Activated T-cell treated with anti-CD3 and anti-CD28 coated beads for 1 hour (primary cell): ENCODE results near the gene GOLGA5.
"Not testable (repeated sequence)": the region's sequence is repeated elsewhere in the genome, so short reads cannot be mapped to it uniquely, and the experiment has no call there.

Experiments used
- DNase-seq: peaks from one replicate; pipeline ENCODE4 v3.0.0-alpha.2; 2020; ENCODE audit warnings: low read depth

GOLGA5 gene

GRCh38 chr14:92832137-92832700 is 38.1 kb downstream of the GOLGA5 start:
- DNase-seq, result no peak

- DNase-seq, result no peak
Observed at GRCh38 chr14:92841930-92842329, 47.8 kb downstream of the GOLGA5 start.

GRCh38 chr14:92844204-92844603 is 50.1 kb downstream of the GOLGA5 start:
- no peak for DNase-seq

DNA sequence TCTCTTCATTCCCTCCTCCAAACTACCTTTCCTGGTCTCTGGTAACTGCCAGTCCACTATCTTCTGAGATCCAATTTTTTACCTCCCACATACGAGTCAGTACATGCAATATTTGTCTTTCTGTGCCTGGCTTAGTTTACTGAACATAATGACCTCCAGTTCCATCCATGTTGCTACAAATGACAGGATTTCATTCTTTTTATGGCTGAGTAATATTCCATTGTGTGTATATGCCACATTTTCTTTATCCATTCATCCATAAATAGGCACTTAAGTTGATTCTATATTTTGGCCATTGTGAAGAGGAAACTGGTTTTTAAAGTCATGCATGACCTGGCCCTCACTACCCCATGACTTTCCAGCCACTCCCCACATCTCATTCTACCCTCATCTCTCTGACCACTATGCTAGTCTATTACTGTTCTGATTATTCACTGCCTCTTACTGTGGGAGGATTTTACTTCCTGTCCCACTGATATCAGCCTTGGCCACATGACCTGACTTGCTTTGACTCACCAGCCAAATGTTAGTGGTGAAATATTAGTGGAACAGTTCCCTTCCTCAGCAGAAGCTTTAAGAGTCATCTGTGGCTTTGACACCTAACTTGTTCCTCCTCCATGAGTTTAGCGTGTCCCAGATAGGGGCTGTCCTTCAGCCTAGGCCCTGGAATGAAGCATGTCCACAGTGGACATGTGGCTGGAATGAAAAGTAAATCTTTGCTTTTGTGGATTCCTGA is 52.2 kb downstream of the GOLGA5 start:
- no peak for DNase-seq

DNA sequence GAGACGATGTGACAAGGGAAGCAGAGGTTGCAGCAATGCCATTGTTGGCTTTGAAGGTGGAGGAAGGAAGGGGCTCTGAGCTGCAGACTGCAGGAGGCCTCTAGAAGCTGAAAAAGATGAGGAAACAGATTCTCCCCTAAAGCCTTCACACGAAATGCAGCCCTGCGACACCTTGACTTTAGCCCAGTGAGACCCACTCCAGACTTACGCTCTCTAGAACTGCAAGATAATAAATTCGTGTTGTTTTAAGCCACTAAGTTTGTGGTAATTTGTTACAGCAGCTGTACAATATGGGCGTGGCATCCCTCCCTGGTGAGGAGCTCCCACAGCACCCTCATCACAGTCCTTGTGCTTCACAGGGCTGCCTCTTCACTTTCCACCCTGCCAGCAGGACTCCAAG is 53.2 kb downstream of the GOLGA5 start:
- no peak for DNase-seq

DNA sequence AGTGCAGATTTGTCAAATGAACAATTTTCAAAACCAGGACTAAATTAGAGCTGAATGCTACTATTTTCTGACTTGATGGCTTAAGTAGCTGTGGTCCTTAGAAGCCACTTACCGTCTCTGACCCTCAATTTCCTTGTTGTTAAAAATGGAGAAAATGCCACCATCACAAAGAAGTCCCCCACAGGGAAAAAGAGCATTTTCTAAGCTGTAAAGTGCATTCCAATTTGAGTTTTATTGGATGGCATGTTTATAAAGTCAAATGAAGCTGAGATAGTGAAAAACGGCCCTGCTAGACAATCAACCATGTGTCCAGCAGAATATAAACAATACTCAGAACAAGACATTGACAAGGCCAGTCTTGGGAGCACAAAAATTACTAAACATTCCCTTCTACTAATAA is 53.6 kb downstream of the GOLGA5 start:
- DNase-seq, result no peak

DNA sequence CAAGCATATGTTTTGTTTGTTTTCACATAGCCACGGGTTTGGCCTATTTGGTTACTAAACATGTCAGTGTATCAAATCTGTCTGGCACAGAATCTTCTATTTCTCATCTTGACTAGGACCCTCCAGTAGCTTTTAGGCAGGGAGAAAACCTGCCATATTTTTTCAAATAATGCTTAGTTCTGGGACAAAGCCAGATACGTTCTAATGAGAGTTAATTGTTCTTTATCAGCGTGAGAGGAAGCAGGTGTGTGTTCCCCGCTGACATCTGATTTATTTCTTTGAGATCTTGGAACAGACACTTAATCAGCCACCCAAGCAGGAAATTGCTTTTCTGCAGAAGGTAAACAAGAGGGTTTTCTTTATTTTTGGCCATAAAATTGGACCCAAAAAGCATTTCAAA is 54.8 kb downstream of the GOLGA5 start:
- no peak for DNase-seq

- DNase-seq, result no peak
Observed at GRCh38 chr14:92850492-92850891, 56.4 kb downstream of the GOLGA5 start.

DNA sequence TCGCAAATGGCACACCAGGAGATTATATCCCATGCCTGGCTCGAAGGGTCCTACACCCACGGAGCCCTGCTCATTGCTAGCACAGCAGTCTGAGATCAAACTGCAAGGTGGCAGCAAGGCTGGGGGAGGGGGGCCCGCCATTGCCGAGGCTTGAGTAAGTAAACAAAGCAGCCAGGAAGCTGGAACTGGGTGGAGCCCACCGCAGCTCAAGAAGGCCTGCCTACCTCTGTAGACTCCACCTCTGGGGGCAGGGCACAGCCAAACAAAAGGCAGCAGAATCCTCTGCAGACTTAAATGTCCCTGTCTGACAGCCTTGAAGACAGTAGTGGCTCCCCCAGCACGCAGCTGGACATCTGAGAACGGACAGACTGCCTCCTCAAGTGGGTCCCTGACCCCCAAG is 59.0 kb downstream of the GOLGA5 start:
- DNase-seq, result not testable (repeated sequence)

DNA sequence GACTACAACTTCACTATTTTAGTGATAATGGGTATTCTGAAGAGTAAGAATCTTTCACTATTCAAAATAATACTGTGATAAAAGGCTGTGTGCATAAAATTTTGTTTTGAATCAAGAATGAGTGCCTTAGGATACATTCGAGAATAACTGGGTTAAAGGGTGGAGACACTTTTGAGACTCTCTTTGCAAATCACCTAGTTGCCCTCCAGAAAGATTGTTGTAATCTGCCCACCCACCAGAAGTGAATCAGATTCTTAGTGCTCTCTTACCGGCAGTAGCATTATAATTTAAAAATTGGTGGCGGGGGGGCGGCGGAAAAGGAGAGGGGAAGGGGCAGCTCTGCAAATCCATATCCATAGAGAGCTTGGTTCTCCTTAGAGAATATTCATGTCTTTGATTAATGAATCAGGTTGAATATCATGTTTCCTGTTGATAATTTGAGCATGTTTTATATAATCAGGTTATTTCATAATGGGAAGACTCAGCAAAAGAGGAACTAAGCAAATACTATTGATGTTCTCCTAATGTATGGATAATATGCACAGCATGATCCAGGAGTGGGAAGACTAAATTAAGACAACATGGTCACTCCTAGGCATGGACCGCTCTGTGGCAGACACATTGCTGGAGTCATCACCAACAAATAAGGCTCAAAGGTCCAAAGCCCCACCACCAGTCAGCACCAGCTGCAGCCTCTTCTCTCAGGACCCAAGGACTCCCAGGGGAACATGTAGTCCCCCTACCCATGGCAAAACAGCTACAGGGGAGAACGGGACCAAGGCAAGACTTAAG is 66.1 kb downstream of the GOLGA5 start:
- DNase-seq, result no peak

- no peak for DNase-seq
Observed at GRCh38 chr14:92861856-92862745, 68.0 kb downstream of the GOLGA5 start.

DNA sequence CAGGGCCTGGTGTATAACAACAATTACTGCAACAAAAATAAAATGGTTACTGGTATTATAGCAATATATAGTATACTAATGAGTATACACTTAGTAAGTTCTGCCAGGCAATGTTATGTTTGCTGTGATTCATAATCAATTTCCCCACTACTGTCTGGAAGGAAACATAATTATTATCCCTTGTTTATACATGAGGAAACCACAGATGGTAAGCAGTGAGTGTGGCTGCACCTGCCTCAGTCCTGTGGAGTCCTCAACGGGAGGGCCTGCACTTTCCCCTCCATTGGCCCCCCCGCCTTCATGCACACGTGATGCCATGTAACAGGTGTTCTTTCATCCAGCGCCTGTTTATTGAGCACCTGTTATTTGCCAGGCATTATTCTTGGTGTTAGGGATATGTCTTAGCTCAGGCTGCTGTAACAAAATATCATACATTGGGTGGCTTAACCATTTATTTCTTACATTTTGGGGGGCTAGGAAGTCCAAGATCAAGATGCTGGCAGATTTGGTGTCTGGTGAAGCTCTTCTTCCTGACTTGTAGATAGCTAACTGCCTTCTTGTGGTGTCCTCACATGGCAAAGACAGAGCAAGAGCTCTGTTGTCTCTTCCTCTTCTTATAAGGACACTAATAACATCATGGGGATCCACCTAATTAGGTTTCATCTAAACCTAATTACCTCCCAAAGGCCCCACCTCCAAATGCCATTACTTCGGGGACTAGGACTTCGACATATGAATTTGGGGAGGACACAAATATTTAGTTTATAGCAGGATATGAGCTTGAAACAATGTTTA is 69.4 kb downstream of the GOLGA5 start:
- DNase-seq, result no peak

- DNase-seq, result no peak
Observed at GRCh38 chr14:92865674-92866073, 71.6 kb downstream of the GOLGA5 start.

GRCh38 chr14:92866181-92866752 is 72.2 kb downstream of the GOLGA5 start:
- DNase-seq, result no peak

- DNase-seq, result no peak
Observed at GRCh38 chr14:92866901-92867865, 73.1 kb downstream of the GOLGA5 start.

DNA sequence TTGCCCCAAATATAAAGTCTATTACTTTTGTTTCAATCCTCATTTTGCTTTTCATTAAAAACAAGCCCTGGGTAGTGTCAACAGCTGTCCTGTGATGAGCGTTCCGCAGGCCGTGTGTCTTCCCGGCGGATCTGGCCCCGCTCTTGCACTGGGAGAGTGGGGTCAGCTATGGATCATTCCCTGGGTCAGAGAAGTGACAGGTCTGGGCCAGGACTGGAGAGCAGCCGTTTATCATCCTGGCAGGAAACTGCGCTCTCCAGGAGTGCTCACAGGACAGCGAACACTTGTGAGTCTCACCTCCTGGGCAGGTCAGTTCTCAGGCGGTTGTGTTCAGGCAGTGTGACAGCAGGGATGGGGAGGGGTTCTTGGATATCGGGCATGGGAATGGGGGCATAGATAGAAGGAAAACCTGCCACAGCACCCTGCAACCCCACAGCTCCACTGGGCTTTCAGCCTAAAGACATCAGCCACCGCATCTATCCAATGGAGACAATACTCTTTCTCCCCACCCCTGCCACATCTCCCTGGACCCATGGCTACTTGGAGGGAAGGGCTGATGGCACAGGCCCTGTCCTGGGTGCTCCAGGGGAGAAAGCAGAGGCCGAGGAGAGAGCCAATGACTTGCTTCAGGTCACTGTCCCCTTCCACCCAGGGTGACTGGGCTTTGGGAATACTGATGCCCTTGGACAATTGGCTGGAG is 81.0 kb downstream of the GOLGA5 start:
- DNase-seq, result no peak

DNA sequence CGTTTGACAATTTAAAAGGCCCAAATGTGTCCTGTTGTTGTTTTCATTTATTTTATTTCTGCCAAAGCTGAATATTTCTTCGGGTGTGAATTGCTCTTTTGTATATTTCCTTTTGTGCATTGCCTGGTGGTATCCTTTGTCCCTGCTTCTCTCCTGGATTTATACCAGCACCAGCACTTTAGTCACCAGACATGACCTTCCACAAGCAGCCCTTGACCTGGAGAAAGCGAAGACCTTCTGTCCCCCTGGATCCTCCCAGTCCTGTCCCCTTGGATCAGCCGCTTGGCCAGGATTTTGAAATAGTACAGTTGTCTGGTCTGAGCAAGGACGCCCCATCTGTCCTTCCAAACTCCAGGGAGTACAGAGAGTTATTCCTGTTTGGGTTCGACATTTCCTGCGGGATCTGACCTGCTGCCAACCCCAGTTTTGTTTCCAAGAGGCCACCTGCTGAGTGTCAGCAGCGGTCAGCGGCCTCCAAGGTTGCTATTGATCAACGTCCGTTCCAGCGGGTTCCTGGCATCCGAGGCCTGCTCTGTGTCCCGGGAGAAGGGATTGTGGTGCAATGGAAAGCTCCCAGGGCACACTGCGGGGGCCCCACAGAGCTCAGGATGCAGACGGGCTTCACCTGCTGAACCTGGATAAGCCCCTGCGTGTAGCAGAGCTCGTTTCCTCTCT is 83.8 kb downstream of the GOLGA5 start:
- DNase-seq, result no peak

- DNase-seq, result no peak
Observed at GRCh38 chr14:92880351-92880750, 86.2 kb downstream of the GOLGA5 start.

- no peak for DNase-seq
Observed at GRCh38 chr14:92880851-92881250, 86.7 kb downstream of the GOLGA5 start.
